ENCODE results near the gene TNFRSF8. TPM values are rescaled to one million over a fixed set of nuclear protein-coding genes. Genes with fewer than 3 reads are reported as not detected.
A peak's percentile ranks its signal among the peaks of the same experiment; 100 is the strongest.
"Not testable (repeated sequence)": the region's sequence is repeated elsewhere in the genome, so short reads cannot be mapped to it uniquely, and the experiment has no call there.

The TNFRSF8 gene
- polyA plus RNA-seq, 1 donor (not counting 4 experiments of a cell fraction or from before 2014, with no cell fraction given), result 0.03 TPM

DNA sequence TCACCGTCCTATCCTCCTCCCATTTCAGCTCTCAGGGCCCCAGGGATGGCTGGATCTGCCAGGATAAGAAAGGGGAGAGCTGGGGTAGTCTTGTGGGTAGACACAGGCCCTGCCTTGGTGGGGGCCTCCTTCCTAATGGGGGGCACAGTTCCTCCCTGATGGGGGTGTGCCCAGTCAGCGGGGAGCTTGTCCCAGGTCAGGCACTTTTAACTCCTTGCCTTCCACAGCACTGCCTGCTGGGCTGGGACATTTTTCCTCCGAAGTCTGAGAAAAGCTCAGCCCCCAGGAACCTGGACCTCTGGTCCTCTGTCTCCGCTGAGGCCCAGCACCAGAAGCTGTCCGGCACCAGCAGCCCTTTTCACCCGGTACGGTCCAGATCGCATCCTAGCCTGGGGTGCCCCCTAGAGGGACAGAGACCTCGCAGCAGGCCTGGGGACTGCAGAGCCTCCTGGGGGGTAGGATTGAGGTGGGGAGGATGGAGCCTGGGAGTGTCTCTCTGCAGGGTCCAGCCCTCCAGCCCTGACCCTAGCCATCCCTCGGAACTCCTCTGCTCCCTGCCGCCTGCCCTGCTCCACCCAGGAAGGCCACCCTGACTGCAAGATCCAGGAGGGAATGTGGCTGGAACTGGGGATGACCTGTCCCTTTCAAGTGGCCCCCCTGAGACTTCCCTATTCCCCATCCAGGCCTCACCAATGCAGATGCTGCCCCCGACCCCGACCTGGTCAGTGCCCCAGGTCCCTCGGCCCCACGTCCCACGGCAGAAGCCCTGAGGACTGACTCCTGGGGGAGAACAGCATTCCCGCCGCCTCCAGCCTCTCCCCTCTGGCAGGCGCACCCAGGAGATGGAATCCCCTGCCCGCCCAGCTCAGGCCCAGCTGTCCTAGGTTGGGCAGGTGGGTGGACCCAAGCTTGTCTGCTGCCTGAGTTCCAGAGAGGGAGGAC, 31.8 kb upstream of the TNFRSF8 start:
- H4K20me1 ChIP-seq (ENCODE audit: control insufficient read depth, extremely low read depth, insufficient read depth, low read length), result no peaks in the 10 kb centered on the region
- no peaks in the 10 kb centered on the region for H3K9me1 ChIP-seq (ENCODE audit: control insufficient read depth, extremely low read depth, insufficient read depth, low read length)
- FAIRE-seq (no peak), DNase-seq (ENCODE audit: low read depth, low spot score) (no peak)
- no peaks in the 10 kb centered on the region for H3K9me3 ChIP-seq (ENCODE audit: control insufficient read depth, low read depth, low read length)
- no peak overlapping the region for H3K4me2 ChIP-seq (ENCODE audit: control insufficient read depth, extremely low read depth, insufficient read depth, low read depth, low read length)
- no peak overlapping the region for H2AFZ ChIP-seq (ENCODE audit: control insufficient read depth, low read length)
- no peaks in the 10 kb centered on the region for H3K27me3 ChIP-seq (ENCODE audit: control insufficient read depth, extremely low read depth, insufficient read depth, low read length)
- no peaks in the 10 kb centered on the region for H3K79me2 ChIP-seq (ENCODE audit: control insufficient read depth, insufficient read depth, low read length)
- dilution Hi-C loops (cut with MboI; ENCODE audit: extremely low pct_ligation_motif_present, low sequenced_read_pairs), result no loop called here
- H3K27ac ChIP-seq (ENCODE audit: control insufficient read depth, insufficient read depth, low read length), result no peak overlapping the region
- peaks cover 3 to 29% of the 10 kb centered on the region in 2 experiments for H3K36me3 ChIP-seq (ENCODE audit: control insufficient read depth in 2 of 2, extremely low read depth in 1 of 2, insufficient read depth in 2 of 2, low read length in 2 of 2)
- no peak for TF ChIP-seq EZH2 (IDR thresholded peaks at IDR 0.05; ENCODE audit: low read length)
- TF ChIP-seq, protein P1, sequence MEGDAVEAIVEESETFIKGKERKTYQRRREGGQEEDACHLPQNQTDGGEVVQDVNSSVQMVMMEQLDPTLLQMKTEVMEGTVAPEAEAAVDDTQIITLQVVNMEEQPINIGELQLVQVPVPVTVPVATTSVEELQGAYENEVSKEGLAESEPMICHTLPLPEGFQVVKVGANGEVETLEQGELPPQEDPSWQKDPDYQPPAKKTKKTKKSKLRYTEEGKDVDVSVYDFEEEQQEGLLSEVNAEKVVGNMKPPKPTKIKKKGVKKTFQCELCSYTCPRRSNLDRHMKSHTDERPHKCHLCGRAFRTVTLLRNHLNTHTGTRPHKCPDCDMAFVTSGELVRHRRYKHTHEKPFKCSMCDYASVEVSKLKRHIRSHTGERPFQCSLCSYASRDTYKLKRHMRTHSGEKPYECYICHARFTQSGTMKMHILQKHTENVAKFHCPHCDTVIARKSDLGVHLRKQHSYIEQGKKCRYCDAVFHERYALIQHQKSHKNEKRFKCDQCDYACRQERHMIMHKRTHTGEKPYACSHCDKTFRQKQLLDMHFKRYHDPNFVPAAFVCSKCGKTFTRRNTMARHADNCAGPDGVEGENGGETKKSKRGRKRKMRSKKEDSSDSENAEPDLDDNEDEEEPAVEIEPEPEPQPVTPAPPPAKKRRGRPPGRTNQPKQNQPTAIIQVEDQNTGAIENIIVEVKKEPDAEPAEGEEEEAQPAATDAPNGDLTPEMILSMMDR (optimal IDR thresholded peaks at IDR 0.05 in 1 of 3, IDR thresholded peaks at IDR 0.05 in 1 of 3, conservative IDR thresholded peaks at IDR 0.05 in 1 of 3; ENCODE audit: extremely low read depth in 1 of 3, insufficient read depth in 2 of 3, low read length in 3 of 3), result peak; percentile 37 to 63 (median 50)
- no peak overlapping the region for H3K9ac ChIP-seq (ENCODE audit: control insufficient read depth, extremely low read depth, insufficient read depth, low read length)
- H3K4me1 ChIP-seq (ENCODE audit: control insufficient read depth, extremely low read depth, insufficient read depth, low read length), result no peaks in the 10 kb centered on the region
- no peak overlapping the region for H3K4me3 ChIP-seq (ENCODE audit: control insufficient read depth in 2 of 3, extremely low read depth in 1 of 3, insufficient read depth in 2 of 3, low read depth in 1 of 3, low read length in 3 of 3)

DNA sequence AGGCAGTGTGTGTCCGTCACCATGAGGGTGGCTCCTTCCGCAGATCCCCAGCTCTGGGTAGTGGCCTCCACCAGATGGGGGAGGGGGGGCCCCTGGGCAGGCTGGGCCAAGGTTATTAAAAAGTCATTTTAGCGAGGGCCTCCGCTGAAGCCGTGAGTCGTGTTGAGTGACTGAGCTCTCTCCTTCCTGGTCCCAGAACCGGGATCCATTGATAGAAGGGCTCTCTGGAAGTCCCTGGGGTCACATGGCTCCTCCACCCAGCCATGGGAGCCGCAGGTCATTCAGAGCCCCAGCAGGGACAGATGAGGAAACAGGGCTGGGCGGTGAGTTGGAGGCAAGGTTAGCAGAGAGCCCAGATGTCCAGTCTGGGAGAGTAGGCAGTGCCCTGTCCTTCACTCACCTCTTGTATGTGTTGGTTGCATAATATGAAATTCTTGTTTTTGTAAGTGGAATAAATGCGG, 30.9 kb upstream of the TNFRSF8 start:
- H3K79me2 ChIP-seq (ENCODE audit: control insufficient read depth, insufficient read depth, low read length), result no peaks in the 10 kb centered on the region
- no peak overlapping the region for H2AFZ ChIP-seq (ENCODE audit: control insufficient read depth, low read length)
- no peaks in the 10 kb centered on the region for H3K4me1 ChIP-seq (ENCODE audit: control insufficient read depth, extremely low read depth, insufficient read depth, low read length)
- no peak overlapping the region for H3K9ac ChIP-seq (ENCODE audit: control insufficient read depth, extremely low read depth, insufficient read depth, low read length)
- dilution Hi-C loops (cut with MboI; ENCODE audit: extremely low pct_ligation_motif_present, low sequenced_read_pairs), result no loop called here
- H3K4me2 ChIP-seq (ENCODE audit: control insufficient read depth, extremely low read depth, insufficient read depth, low read depth, low read length), result no peak overlapping the region
- H3K4me3 ChIP-seq (ENCODE audit: control insufficient read depth in 2 of 3, extremely low read depth in 1 of 3, insufficient read depth in 2 of 3, low read depth in 1 of 3, low read length in 3 of 3), result no peak overlapping the region
- H3K27ac ChIP-seq (ENCODE audit: control insufficient read depth, insufficient read depth, low read length), result no peak overlapping the region
- no peaks in the 10 kb centered on the region for H3K27me3 ChIP-seq (ENCODE audit: control insufficient read depth, extremely low read depth, insufficient read depth, low read length)
- no peaks in the 10 kb centered on the region for H4K20me1 ChIP-seq (ENCODE audit: control insufficient read depth, extremely low read depth, insufficient read depth, low read length)
- TF ChIP-seq EZH2 (IDR thresholded peaks at IDR 0.05; ENCODE audit: low read length), result no peak
- TF ChIP-seq, protein P1 (optimal IDR thresholded peaks at IDR 0.05 in 1 of 3, IDR thresholded peaks at IDR 0.05 in 1 of 3, conservative IDR thresholded peaks at IDR 0.05 in 1 of 3; ENCODE audit: extremely low read depth in 1 of 3, insufficient read depth in 2 of 3, low read length in 3 of 3), result no peak
- H3K9me3 ChIP-seq (ENCODE audit: control insufficient read depth, low read depth, low read length), result no peaks in the 10 kb centered on the region
- FAIRE-seq (no peak), DNase-seq (ENCODE audit: low read depth, low spot score) (no peak)
- peaks cover 3 to 25% of the 10 kb centered on the region in 2 experiments for H3K36me3 ChIP-seq (ENCODE audit: control insufficient read depth in 2 of 2, extremely low read depth in 1 of 2, insufficient read depth in 2 of 2, low read length in 2 of 2)
- H3K9me1 ChIP-seq (ENCODE audit: control insufficient read depth, extremely low read depth, insufficient read depth, low read length), result no peaks in the 10 kb centered on the region

DNA sequence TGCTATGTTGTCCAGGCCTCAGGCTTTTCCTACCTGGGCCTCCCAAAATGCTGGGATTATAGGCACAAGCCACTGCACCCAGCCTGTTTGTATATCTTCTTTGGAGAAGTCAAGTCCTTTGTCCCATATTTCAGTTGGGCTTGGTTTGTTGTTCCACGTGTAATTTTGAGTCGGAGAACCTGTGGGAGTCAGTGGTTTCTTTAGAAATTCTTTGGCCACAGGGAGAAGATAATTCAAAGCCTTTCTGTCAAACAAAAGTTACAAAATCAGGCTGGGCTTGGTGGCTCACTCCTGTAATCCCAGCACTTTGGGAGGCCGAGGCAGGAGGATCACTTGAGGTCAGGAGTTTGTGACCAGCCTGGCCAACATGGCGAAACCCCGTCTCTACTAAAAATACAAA, 29.7 kb upstream of the TNFRSF8 start:
- H3K4me3 ChIP-seq (ENCODE audit: control insufficient read depth in 2 of 3, extremely low read depth in 1 of 3, insufficient read depth in 2 of 3, low read depth in 1 of 3, low read length in 3 of 3); FAIRE-seq; H3K9me3 ChIP-seq (ENCODE audit: control insufficient read depth, low read depth, low read length); H3K4me1 ChIP-seq (ENCODE audit: control insufficient read depth, extremely low read depth, insufficient read depth, low read length); H3K9me1 ChIP-seq (ENCODE audit: control insufficient read depth, extremely low read depth, insufficient read depth, low read length); dilution Hi-C loops (cut with MboI; ENCODE audit: extremely low pct_ligation_motif_present, low sequenced_read_pairs); H2AFZ ChIP-seq (ENCODE audit: control insufficient read depth, low read length); DNase-seq (ENCODE audit: low read depth, low spot score); H3K27me3 ChIP-seq (ENCODE audit: control insufficient read depth, extremely low read depth, insufficient read depth, low read length); H3K4me2 ChIP-seq (ENCODE audit: control insufficient read depth, extremely low read depth, insufficient read depth, low read depth, low read length); H3K9ac ChIP-seq (ENCODE audit: control insufficient read depth, extremely low read depth, insufficient read depth, low read length); H4K20me1 ChIP-seq (ENCODE audit: control insufficient read depth, extremely low read depth, insufficient read depth, low read length); H3K79me2 ChIP-seq (ENCODE audit: control insufficient read depth, insufficient read depth, low read length); H3K27ac ChIP-seq (ENCODE audit: control insufficient read depth, insufficient read depth, low read length): not testable (repeated sequence)
- peaks cover 0 to 19% of the 10 kb centered on the region in 2 experiments for H3K36me3 ChIP-seq (ENCODE audit: control insufficient read depth in 2 of 2, extremely low read depth in 1 of 2, insufficient read depth in 2 of 2, low read length in 2 of 2)

Data from keratinocyte (primary cell).